HEK293 (cell line): ENCODE results near the gene RTF2.

Source experiments
- CTCF ChIA-PET: fragments of 350-600 bp; formaldehyde crosslinking; extraction: SDS; loops from one replicate; lab custom pipeline; 2021; ENCODE audit warnings: antibody characterized with exemption; lab: Yijun Ruan, JAX
- POLR2A ChIA-PET: fragments of 300-600 bp; formaldehyde crosslinking; extraction: SDS; loops from one replicate; lab custom pipeline; 2020; ENCODE audit warnings: antibody characterized with exemption, inconsistent platforms; lab: Yijun Ruan, JAX
- H3K27ac ChIP-seq: fragments of 200-500 bp; sonication (Bioruptor generic); 2 replicates; pipeline ENCODE4 v1.5.1; 2014; ENCODE audit warnings: low read depth, low read length, control low read depth, inconsistent platforms; ENCODE audit errors: extremely low read depth
- H3K36me3 ChIP-seq, 2 experiments: fragments of 200-500 bp in 1 of 2; sonication (Bioruptor generic) in 1 of 2; 1 replicate in 1 of 2; 2 replicates in 1 of 2; pipeline ENCODE4 v1.5.1; 2014 to 2017; ENCODE audit warnings: inconsistent platforms in 2 of 2, low read length in 2 of 2; ENCODE audit not compliant: control insufficient read depth in 2 of 2, insufficient read depth in 1 of 2
- H3K4me1 ChIP-seq: fragments of 200-500 bp; sonication (Bioruptor generic); 2 replicates; pipeline ENCODE4 v1.5.1; 2014; ENCODE audit warnings: mild to moderate bottlenecking, low read length, inconsistent platforms; ENCODE audit not compliant: control insufficient read depth, insufficient read depth
- H3K4me3 ChIP-seq: 2 replicates; pipeline ENCODE4 v1.5.1; 2011; ENCODE audit warnings: low read depth, mild to moderate bottlenecking, control low read depth, low read length, moderate library complexity
- H3K9me3 ChIP-seq: fragments of 200-500 bp; sonication (Bioruptor generic); 2 replicates; pipeline ENCODE4 v1.5.1; 2014; ENCODE audit warnings: low read depth, low read length, inconsistent platforms; ENCODE audit not compliant: control insufficient read depth, insufficient read depth
- BCL11A ChIP-seq: fragments of 450-650 bp; formaldehyde crosslinking; IDR thresholded peaks from 2 replicates; pipeline ENCODE4 v1.5.1; 2016; ENCODE audit warnings: low read depth, missing biosample characterization, missing genetic modification characterization
- BCL6B ChIP-seq: fragments of 450-650 bp; formaldehyde crosslinking; IDR thresholded peaks from 2 replicates; pipeline ENCODE4 v1.5.1; 2017; ENCODE audit warnings: missing biosample characterization, missing genetic modification characterization
- ELK4 ChIP-seq: IDR thresholded peaks from 2 replicates; pipeline ENCODE4 v1.6.1; 2011; ENCODE audit warnings: mild to moderate bottlenecking, low read depth, low read length, borderline replicate concordance
- GLIS2 ChIP-seq: fragments of 450-650 bp; formaldehyde crosslinking; IDR thresholded peaks from 2 replicates; pipeline ENCODE4 v1.5.1; 2016; ENCODE audit warnings: missing biosample characterization, missing genetic modification characterization
- OVOL3 ChIP-seq: fragments of 450-650 bp; formaldehyde crosslinking; IDR thresholded peaks from 2 replicates; pipeline ENCODE4 v1.5.1; 2016; ENCODE audit warnings: missing biosample characterization, missing genetic modification characterization
- SCRT2 ChIP-seq: fragments of 450-650 bp; formaldehyde crosslinking; IDR thresholded peaks from 2 replicates; pipeline ENCODE4 v1.5.1; 2016; ENCODE audit warnings: missing biosample characterization, missing genetic modification characterization
- SP7 ChIP-seq: fragments of 450-650 bp; formaldehyde crosslinking; IDR thresholded peaks from 2 replicates; pipeline ENCODE4 v1.5.1; 2016; ENCODE audit warnings: missing biosample characterization, missing genetic modification characterization
- TCF7L2 ChIP-seq: IDR thresholded peaks from 2 replicates; pipeline ENCODE4 v1.6.1; 2011; ENCODE audit warnings: low read depth, mild to moderate bottlenecking, inconsistent platforms, low read length, moderate library complexity, borderline replicate concordance
- WT1 ChIP-seq: fragments of 450-650 bp; formaldehyde crosslinking; IDR thresholded peaks from 2 replicates; pipeline ENCODE4 v1.5.1; 2016; ENCODE audit warnings: missing biosample characterization, missing genetic modification characterization
- YY1 ChIP-seq: fragments of 450-650 bp; formaldehyde crosslinking; IDR thresholded peaks from 2 replicates; pipeline ENCODE4 v1.5.1; 2018; ENCODE audit warnings: missing biosample characterization, missing genetic modification characterization
- ZBTB21 ChIP-seq: fragments of 450-650 bp; formaldehyde crosslinking; IDR thresholded peaks from 2 replicates; pipeline ENCODE4 v1.5.1; 2017; ENCODE audit warnings: missing biosample characterization, missing genetic modification characterization
- ZEB2 ChIP-seq: fragments of 450-650 bp; formaldehyde crosslinking; IDR thresholded peaks from 2 replicates; pipeline ENCODE4 v1.5.1; 2016; ENCODE audit warnings: missing biosample characterization, missing genetic modification characterization
- ZNF157 ChIP-seq: fragments of 450-650 bp; formaldehyde crosslinking; IDR thresholded peaks from 2 replicates; pipeline ENCODE4 v1.5.1; 2016; ENCODE audit warnings: missing biosample characterization, missing genetic modification characterization
- ZNF175 ChIP-seq: fragments of 450-650 bp; formaldehyde crosslinking; IDR thresholded peaks from 2 replicates; pipeline ENCODE4 v1.5.1; 2016; ENCODE audit warnings: missing biosample characterization, missing genetic modification characterization
- ZNF362 ChIP-seq: fragments of 450-650 bp; formaldehyde crosslinking; IDR thresholded peaks from 2 replicates; pipeline ENCODE4 v1.5.1; 2016; ENCODE audit warnings: missing biosample characterization, missing genetic modification characterization
- ZNF416 ChIP-seq: fragments of 450-650 bp; formaldehyde crosslinking; IDR thresholded peaks from 2 replicates; pipeline ENCODE4 v1.5.1; 2016; ENCODE audit warnings: missing biosample characterization, missing genetic modification characterization
- ZNF449 ChIP-seq: fragments of 450-650 bp; formaldehyde crosslinking; IDR thresholded peaks from 2 replicates; pipeline ENCODE4 v1.5.1; 2017; ENCODE audit warnings: missing biosample characterization, mild to moderate bottlenecking, missing genetic modification characterization, moderate library complexity
- ZNF510 ChIP-seq: fragments of 450-650 bp; formaldehyde crosslinking; IDR thresholded peaks from 2 replicates; pipeline ENCODE4 v1.5.1; 2018; ENCODE audit warnings: mild to moderate bottlenecking, missing genetic modification characterization, missing biosample characterization; ENCODE audit not compliant: insufficient replicate concordance
- ZNF530 ChIP-seq: fragments of 450-650 bp; formaldehyde crosslinking; IDR thresholded peaks from 2 replicates; pipeline ENCODE4 v1.5.1; 2016; ENCODE audit warnings: low read depth, missing biosample characterization, missing genetic modification characterization
- ZNF544 ChIP-seq: fragments of 450-650 bp; formaldehyde crosslinking; IDR thresholded peaks from 2 replicates; pipeline ENCODE4 v1.5.0; 2017; ENCODE audit warnings: missing biosample characterization, missing genetic modification characterization
- ZNF549 ChIP-seq: fragments of 450-650 bp; IDR thresholded peaks from 2 replicates; pipeline ENCODE4 v1.5.1; 2018; ENCODE audit warnings: missing biosample characterization, missing genetic modification characterization, mild to moderate bottlenecking, inconsistent platforms, moderate library complexity
- ZSCAN16 ChIP-seq: fragments of 450-650 bp; formaldehyde crosslinking; IDR thresholded peaks from 2 replicates; pipeline ENCODE4 v1.5.1; 2016; ENCODE audit warnings: missing biosample characterization, missing genetic modification characterization
- ZSCAN23 ChIP-seq: fragments of 450-650 bp; formaldehyde crosslinking; IDR thresholded peaks from 2 replicates; pipeline ENCODE4 v1.5.1; 2016; ENCODE audit warnings: missing biosample characterization, missing genetic modification characterization

RTF2 gene

GRCh38 chr20:56430957-56431356, 37.5 kb upstream of the RTF2 start (continued):
- TF ChIP-seq BCL6B (tag by site-specific recombination) (no peak), ELK4 (no peak), ZNF157 (tag by site-specific recombination) (no peak), ZNF544 (tag by site-specific recombination) (no peak), ZNF549 (no peak), ZNF362 (no peak), ZSCAN23 (no peak), YY1 (tag by site-specific recombination) (no peak), ZBTB21 (tag by site-specific recombination) (no peak), TCF7L2 (no peak), ZNF510 (tag by site-specific recombination) (no peak), BCL11A (tag by site-specific recombination) (no peak)

- POLR2A ChIA-PET: no interaction called here
- CTCF ChIA-PET: no interaction called here
- Histone ChIP-seq H3K9me3 (no peaks in the 10 kb centered on the region), H3K27ac (no peak overlapping the region), H3K4me1 (no peaks in the 10 kb centered on the region), H3K4me3 (no peak overlapping the region), H3K36me3 (no peaks in the 10 kb centered on the region)
- TF ChIP-seq ZNF416 (tag by site-specific recombination) (no peak), ZNF449 (tag by site-specific recombination) (no peak), SCRT2 (no peak), ZNF175 (tag by site-specific recombination) (no peak), GLIS2 (no peak), ZEB2 (no peak), SP7 (tag by site-specific recombination) (no peak), ZNF530 (tag by site-specific recombination) (no peak), OVOL3 (tag by site-specific recombination) (no peak), WT1 (tag by site-specific recombination) (no peak), ZSCAN16 (tag by site-specific recombination) (no peak)
Observed at GRCh38 chr20:56431471-56431870, 37.0 kb upstream of the RTF2 start.
